Nucleus accumbens (tissue), 56 donors: ENCODE measurements around the gene NDUFAF7.
"Not testable (repeated sequence)": the region's sequence is repeated elsewhere in the genome, so short reads cannot be mapped to it uniquely, and the experiment has no call there.

Experiments
- DNase-seq, 56 donors: peaks; one replicate each; lab custom pipeline; 2025; lab: John Stamatoyannopoulos, UW

NDUFAF7 gene

DNA sequence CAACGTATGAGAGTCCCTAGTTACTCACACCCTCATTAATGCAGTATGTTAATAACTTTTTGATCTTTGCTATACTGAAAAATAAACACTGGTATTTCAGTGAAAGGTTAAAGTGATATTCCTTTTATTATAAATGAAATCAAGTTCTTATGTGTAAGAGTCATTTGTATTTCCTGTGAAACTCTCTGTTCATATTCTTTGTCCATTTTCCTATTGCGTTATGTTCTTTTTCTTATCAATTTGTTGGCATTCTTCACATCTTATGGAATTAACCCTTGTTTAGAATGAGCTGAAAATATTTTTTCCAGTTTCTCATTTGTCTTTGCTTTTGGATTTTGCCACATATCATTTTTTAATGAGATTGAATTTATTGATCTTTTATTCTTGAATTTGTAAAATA is 44.8 kb downstream of the NDUFAF7 start:
- DNase-seq: no peak

DNA sequence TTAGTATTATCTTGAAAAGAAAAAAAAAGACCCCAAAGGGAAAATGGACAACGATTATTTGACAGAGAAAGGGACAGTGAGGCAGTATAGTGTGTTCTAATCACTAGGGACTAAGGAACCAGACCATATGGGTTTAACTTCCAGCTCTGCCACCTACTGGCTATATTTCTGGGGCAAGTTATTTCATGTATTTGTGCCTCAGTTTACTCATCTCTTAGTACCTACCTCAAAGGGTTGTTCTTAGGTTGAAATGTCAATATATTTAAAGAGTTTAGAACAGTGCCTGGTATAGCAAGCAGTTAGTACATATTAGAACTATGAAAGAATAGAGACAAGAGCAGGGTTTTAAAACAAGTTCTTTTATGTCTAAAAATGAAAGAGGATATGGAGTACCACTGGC is 50.5 kb downstream of the NDUFAF7 start:
- no peak for DNase-seq

DNA sequence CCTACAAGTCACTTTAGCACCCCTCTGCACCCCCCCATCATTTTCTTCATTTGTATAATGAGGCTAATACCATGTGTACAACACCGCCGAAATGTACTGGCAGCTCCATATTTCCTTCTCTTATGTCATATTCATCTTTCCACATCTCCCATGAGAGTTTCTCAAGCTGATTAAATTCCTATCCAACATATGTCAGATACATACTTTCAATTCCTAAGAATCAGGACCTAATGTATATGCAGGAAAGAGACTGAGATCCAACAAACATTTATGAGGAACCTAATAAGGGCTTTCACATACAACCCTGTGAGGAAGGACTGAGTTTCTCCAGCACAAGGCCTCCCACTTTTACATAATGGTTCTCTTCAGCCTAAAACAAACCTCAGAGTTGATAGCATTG is 51.3 kb downstream of the NDUFAF7 start:
- DNase-seq: no peak

DNA sequence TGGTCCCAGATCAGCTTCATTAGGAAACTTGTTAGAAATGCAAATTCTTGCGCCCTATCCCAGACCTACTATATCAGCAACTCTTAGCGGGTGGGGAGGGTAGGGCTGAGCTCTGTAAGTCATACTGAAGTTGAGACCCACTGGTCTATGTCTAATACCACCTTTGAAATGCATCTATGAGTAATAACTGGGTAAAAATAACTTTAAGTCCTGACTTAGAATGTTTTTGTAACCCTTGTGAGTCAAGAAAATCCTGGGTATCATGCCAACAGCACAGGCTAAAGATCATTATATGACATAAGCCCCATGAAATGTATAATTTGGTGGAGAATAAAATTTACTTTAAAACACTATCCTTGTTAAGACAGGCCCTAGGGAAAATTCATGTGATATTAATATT is 51.7 kb downstream of the NDUFAF7 start:
- DNase-seq: no peak

DNA sequence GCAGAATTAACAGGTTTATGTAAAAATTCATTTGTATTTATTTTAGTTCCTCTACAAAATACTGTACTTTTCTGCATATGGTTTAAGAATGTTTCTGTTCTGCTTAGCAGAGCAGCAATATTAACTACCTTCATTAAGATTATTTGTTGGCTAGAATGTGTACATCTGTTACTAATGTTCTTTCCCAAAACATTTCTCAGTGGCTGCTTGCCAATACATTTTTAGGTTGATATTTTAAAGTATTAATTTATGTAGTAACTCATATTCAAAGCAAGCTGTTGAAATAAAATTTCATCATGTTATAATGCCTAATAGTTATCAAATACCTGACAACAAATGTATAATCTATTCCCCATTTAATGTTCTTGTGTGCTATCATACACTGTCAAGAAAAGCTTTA is 52.9 kb downstream of the NDUFAF7 start:
- DNase-seq: no peak

DNA sequence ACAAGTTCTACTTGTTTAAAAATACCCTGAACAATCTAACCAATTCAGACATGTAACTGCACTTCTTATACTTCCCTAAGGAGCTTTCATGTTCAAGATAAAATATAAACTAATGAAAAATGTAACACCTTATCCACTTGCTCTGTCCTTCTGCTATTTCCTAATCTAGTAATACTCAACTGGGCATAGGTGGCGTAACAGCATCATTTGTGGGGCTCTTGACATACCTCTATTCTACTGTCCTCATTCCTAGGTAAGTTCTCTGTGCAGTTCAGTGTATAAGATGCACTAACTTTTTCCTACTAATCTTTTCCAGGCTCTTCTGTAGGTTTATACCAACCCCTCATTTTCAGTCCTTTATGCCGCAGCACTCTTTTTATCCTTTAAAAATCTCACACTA is 56.5 kb downstream of the NDUFAF7 start:
- DNase-seq: no peak

DNA sequence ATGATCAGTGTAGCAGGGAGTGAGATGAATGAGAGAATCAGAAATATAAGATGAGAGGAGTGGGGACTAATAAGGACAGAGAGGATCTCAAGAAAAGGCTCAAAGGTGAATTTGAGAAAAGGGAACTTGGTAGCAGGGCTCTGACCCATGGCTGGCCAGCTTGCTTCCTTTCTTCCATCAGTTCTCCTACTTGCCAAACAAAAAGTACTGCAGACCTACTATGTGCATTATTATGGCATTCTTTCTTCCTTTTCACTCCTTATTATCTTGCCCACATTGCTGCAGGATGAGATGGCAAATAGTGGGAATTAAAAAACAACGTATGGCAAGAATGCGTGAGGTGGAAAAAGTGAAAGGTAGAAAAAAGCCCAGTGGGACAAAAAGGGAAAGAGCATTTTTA is 60.2 kb downstream of the NDUFAF7 start:
- DNase-seq: no peak

DNA sequence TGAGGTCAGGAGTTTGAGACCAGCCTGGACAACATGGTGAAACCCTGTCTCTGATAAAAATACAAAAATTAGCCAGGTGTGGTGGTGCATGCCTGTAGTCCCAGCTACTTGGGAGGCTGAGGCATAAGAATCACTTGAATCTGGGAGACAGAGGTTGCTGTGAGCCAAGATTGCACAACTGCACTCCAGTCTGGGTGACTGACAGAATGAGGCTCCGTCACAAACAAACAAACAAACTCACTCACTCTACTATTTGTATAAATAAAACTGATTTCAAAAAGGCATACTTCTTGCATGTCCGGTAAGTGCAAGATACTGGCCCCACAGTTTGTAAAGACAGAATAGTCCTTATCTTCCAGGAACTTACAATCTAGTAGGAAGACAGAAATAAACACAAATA is 63.4 kb downstream of the NDUFAF7 start:
- DNase-seq: not testable (repeated sequence)

DNA sequence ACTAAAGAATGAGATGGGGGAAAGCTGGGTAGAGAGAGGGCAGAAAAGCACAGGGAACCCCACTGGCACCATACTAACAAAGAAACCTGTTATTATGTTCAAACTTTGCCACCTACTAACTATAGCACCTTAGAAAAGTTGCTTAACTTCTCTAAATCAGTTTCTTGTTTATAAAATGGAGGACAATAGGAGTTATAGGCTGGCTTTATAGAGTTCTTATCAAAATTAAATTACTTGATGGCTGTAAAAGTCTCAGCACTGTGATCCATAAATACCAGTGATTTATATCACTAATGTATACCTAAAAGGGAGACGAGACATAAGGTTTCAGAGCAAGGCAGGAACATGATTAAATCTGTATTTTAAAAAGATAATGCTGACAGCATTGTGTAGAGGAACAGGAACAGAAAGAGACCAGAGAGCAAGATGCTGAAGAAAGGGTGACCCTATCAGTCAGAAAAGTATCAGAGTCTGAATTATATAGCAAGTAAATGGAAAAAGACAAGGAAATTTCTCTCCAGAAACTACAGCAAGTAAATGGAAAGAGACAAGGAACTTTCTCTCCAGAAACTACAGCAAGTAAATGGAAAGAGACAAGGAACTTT is 64.1 kb downstream of the NDUFAF7 start:
- no peak for DNase-seq

DNA sequence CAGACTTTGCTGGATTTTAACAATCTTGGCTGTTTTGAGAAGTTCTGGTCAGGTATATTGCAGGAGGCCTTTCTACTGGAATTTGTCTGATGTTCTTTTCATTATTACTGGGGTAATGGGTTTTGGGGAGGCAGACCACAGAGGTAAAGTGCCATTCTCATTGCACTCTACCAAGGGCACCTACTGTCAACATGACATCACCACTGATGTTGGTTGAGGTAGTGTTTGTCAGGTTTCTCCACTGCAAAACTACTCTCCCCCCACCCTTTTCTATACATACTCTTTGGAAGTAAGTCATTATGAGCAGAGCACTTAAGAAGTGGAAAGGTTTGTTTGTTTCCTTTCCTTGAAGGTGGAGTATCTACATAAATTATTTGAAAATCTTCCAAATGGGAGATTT is 66.2 kb downstream of the NDUFAF7 start:
- DNase-seq: no peak
